HG03342 (cell line): ENCODE data around the gene ACSF3.
"Not testable (repeated sequence)": the region's sequence is repeated elsewhere in the genome, so short reads cannot be mapped to it uniquely, and the experiment has no call there.

Experiments
- ATAC-seq: cut with Tn5 transposase; IDR thresholded peaks from one replicate; pipeline ENCODE4 v1.9.1; 2021; ENCODE audit warnings: mild to moderate bottlenecking, moderate library complexity; ENCODE audit not compliant: unreplicated experiment

ACSF3 gene

DNA sequence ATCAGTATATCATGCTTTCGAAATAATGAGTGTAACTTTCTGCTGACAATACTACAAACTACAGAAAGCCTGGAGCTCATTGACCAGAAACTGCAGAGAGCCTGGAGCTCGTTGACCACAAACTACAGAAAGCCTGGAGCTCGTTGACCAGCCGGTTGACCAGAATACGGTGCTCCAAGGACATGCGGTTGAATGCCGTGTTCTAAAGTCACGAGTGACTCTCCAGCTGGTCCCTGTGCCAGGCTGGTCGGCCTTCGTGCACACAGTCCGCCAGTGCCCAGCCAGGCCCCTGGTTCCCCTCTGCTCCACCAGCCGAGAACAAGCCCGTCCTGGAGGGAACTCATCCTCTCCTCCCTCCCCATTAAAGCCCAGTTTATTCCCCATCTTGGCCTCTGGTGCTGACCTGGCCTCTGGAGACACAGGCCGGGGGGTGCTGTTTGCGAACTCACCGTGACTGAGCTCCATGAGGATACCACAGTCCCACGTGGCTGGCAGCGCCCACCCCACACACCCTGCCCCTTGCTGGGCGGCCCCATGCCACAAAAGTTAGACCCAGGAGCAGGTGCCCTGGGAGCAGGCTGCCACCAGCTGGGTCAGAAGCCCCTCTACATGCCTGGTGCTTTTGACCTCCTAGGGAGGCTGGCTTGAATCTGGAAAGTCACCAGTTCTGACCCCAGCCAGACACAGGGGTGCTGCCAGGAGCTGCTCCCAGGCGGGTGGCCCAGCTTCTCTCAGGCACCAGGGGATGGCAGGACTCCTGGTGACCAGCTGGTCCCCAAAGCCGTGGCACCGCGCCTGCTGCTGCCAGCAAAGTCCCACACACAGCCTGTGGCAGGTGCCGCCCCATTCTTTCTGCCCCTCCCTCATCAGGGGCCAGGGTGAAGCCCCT is 62.4 kb downstream of the ACSF3 start:
- no peak for ATAC-seq

DNA sequence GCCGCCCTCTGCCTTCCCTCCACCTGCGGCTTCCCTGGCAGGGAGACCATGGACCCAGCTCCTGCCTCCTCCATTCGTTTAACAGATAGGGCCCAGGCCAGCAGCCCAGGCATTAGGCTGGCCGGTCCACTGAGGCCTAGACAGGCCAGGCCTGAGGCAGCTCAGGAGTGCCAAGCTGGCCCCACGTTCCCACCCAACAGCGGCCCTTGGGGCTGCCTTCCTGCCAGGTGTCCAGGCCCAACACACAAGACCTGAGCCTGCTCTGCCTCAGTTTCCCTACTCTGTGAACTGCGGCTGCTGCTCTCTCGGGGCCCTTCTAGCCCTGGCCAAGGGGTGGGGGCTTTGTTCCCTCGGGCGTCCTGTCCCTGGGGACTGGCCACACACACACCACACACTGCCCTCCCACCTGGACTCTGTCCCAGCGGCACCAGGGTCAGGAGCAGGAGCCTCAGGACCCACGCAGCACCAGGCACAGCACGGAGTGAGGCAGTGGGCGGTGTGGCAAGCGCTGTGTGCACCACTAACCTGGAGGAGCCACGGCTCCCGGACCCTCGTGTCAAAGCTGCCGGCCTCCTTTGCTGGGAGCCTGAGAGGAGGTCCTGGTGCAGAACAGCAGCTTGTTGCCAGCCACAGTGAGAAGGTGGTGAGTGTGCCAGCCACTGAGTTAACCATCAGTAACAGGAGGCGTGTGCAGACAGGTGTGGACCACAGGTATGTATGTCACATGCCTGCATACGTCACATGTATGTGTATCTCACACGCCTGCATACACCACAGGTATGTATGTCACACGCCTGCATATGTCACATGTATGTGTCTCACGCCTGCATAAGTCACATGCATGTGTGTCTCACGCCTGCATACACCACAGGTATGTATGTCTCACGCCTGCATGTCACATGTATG is 63.3 kb downstream of the ACSF3 start:
- ATAC-seq, result no peak

DNA sequence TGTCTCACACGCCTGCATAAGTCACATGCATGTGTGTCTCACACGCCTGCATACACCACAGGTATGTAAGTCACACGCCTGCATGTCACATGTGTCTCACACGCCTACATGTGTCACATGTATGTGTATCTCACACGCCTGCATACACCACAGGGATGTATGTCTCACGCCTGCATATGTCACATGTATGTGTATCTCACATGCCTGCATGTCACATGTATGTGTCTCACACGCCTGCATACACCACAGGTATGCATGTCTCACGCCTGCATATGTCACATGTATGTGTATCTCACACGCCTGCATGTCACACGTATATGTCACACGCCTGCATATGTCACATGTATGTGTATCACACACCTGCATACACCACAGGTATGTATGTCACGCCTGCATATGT is 64.1 kb downstream of the ACSF3 start:
- no peak for ATAC-seq

DNA sequence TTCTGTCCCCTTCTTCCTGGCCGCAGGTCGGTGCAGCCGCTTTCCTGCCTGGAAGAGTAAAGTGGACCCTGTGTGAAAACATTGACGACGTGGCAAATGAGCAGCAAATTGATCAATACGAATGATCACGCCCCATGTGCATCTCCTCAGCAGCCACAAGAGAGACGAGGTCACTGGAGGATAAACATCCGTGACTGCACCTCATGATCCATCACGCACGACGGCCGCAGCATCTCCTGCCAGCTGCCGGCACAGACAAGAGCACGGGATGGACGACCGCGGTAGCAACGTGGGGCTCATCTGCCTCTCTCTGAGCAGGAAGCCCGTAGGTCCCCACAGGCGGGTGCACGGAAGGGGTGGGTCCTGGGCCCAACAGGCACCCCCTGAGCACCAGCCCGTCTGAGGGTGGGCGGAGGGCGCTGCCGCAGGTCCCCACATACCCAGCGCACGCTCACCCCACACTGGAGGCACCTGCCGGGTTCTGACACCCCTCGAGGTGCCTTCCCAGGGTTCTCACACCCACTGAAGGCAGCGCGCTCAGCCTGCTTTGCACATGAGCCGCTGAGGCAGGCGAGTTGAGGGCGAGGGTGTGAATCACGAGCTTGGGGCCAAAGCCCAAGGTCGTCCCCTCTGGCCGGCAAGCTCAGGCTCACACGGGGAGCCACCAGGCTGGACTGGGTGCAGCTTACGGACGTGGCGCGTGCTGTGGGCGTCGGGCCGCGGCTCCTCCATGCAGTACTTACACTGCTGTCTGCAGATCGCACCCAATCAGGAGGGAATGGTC is 65.6 kb downstream of the ACSF3 start:
- no peak for ATAC-seq

DNA sequence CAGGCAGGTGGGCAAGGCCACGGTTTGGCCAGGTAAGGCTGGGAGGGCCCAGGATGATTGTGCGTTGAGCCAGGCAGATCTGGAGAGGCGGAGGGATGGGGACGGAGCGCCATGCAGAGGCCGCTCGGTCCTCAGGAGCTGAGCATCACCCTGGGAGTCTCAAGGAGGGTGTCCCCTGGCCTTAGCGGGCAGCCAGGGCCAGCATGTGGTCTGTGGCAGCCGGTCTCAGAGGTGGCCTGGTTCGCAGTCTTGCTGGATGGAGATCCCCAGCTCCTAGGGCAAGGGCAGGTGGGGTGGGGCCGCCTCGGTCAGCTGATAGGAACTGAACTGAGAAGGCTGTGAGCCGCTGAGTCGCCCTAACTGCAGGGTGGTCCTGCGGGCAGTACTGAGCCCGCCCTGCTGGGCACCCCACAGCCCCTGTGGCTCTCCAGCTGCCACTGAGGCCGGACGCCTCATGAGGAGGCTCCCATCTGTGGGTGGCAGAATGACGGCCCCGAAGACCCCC is 66.2 kb downstream of the ACSF3 start:
- no peak for ATAC-seq

DNA sequence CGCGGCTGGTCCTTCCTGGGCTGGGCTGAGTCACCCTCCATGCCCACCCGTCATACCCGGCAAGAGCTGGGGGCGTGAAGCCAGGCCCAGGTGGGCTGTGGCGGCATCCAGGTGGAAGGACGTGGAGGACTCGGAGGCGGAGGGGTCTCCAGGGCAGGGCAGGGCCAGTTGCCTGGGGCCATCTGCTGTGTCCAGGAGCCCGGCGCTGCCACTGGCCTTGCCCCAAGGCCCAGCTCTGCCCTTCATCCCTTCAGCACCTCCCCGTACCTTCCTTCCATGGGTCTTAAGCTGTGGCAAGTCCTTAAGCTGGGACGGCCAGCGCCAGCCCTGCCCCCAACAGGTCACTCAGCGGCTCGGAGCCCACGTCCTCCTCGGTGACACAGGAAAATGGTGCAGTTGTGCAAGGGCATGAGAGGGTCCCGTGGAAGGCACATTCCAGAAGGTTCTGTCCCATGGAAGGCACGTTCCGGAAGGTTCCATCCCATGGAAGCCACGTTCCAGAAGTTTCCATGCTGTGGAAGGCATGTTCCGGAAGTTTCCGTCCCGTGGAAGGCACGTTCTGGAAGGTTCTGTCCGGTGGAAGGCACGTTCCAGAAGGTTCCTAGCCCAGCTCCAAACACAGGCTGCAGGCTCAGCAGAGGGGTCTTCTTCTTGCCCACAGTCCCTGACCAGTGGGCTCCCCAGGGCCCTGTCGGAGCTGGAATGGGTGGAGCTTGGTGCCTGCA is 67.5 kb downstream of the ACSF3 start:
- no peak for ATAC-seq

DNA sequence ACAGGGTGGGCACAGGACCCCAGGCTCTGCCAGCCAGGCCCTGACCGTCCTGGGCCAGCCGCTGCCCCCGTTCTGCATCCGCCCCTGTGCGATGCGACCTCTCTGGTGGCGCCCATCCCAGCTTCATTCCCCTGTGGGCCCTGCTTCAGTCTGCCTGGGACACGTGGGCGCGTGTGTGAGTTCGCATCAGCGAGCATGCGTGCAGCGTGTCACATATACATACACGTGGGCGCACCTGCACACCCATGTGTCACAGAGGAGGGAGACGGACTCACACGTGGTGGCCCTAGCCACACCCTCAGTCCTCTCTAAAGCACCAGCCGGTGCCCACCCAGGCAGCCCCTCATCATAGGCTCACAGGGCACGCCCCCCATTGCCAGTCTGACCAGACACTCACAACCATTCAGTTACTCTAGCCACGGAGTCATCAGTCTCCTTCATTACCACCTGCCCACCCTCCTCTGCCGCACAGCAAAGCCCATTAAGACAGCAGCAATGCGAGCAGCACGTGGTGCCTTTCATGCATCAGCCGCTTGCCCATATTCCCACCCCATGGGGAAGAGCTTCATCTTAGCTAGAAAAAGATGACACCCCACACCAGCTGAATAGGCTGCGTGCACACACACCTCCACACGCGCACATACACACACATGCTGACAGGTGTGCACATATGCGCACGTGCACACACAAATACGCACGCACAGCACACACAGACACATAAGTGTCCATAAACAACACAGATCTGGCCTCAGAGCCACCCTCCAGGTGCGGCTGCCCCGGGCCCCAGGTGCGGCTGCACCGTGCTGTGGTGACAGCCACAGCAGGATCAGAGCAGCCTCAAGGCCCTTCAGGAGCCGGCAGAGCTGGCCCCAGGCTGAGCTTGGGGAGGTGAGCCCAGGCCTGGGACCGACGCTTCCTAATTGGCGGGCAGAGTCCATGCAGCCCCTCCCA is 68.4 kb downstream of the ACSF3 start:
- no peak for ATAC-seq

DNA sequence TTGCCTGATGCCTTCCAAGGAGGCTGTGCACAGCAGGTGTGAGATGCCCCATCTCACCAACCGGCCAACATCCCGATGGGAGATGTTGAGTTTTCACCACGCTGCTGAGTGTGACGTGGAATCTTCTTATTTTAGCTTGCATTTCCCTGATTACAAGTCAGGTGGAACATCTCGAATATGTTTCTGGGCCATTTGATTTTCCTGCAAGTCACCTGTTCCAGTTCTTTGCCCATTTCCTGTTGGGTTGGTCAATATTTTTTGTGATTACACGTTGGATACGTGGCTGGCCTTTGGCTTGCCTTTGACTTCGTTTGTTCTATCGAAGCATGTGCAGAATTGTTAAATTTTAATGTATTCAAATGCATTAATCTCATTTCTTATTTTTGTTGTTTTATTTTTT is 69.6 kb downstream of the ACSF3 start:
- no peak for ATAC-seq

DNA sequence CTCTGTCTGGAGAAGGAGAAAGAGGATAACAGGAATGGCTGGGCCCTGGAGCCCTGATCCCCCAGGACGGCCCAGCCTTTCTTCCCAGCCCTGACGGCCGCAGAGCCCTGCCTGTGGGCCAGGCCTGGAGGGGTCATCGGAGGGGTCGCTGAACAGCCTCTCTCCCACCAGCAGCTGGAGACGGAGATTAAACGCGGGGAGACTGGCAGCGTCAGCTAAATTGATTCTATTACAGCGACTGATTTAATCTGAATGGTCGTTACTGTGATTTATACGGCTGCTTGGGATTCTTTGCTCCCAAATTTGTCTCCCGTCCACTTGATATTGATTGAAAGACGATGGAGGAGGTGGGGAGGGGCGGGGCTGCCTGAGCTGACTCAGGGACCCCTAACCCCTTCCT is 70.8 kb downstream of the ACSF3 start:
- no peak for ATAC-seq

DNA sequence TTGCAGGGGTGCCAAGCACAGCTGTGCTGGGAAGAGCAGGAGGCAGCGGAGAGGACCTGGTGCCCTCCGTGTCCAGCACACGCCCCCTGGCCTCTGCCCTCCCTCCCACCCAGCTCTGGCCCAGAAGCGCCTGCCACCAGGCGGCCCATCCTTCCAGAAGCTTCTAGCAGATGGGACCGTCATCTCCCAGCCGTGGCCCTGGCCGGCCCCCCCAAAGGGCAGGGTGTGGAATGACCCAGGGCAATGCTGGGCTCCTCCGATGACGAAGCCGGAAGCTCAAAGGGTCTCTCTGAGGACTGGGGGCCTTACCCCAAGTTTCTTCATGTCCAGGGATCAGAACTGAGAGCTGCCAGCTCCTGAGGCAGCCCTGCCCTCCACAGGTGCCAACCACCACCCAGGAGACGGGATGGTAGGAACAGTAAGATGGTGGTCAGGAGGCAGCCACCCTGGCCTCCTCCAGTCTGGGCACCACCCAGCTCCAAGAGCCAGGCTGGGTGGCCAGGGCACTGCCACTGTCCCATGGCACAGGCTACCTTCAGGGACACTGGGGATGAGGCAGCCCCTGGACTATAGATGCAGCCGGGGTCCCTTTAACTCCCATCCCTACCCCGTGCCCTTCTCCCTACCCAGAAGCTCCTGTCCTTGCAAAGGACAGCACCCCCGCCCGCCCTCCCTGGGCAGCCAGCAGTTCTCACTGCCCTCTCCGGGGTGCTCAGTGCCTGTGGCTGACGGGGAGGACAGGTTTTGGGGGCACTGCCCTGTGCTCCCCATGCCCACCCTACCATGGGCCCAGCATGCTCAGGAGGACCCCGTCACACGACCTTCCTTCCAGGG is 71.4 kb downstream of the ACSF3 start:
- no peak for ATAC-seq

DNA sequence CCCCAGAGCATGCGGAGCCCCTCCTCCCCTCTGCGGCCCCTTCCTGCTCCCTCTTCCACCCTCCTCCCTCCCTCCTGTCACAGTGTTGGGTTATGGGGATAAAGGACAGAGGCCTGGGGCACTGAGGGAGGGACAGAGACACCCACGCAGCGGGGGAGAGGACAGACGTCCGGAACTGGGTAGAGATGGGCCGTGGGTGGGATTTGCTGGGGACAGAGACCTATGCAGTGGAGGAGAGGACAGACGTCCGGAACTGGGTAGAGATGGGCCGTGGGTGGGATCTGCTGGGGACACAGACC is 72.0 kb downstream of the ACSF3 start:
- not testable (repeated sequence) for ATAC-seq

DNA sequence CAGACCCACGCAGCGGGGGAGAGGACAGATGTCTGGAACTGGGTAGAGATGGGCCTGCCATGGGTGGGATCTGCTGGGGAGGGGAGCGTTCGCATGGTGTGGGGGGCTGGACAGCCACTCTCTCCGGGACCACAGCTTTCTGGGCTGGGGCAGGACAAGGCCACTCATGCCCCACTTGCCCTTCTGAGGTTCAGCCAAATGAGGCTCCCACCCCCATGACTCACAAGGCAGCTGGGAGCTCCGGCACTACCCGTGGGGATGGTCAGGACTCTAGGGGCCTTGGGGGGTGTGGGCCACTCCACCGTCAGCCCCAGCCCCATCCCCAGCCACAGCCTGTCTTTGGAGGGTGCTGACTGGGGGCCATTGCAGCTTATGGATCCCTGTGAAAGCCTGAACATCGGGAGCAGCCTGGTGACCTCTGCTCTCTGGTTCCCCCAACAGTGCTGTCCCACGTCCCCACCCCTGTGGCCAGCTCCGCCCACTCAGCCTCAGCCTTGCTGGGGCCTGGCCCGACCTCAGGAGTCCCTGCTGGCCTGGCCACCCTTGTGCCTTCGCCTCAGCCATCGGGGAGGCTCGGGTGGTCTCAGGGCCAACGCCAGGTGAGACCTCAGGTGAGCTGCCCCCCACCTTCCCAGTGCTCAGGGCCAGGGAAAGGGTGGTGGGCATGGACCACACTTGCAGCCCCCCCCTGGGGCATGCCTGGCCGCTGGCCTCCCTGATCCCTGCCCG is 73.2 kb downstream of the ACSF3 start:
- ATAC-seq, result no peak

DNA sequence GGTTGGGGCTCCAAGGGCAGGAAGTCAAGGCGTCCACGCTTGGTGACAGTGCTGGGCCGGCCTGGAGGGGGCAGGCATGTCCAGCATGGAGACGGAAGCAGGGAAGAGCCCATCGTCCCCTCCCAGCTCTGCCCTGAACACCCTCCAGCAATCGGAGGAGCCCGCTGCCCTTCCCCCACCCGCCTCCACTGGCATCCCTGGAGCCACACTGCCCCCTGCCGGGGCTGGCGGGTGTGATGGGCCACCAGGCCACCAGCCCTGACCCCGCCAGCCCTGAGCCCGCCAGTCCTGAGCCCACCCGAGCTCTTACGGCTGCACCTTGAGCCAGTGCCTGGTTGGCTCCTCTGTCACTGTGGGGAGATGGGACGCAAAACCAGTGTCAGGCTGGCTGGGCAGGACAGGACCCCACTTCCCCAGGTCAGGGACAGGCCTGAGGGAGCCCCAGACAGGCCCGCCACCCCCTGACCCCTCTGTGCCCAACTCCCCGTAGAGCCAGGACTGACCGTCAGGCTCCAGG is 73.8 kb downstream of the ACSF3 start:
- ATAC-seq, result no peak

DNA sequence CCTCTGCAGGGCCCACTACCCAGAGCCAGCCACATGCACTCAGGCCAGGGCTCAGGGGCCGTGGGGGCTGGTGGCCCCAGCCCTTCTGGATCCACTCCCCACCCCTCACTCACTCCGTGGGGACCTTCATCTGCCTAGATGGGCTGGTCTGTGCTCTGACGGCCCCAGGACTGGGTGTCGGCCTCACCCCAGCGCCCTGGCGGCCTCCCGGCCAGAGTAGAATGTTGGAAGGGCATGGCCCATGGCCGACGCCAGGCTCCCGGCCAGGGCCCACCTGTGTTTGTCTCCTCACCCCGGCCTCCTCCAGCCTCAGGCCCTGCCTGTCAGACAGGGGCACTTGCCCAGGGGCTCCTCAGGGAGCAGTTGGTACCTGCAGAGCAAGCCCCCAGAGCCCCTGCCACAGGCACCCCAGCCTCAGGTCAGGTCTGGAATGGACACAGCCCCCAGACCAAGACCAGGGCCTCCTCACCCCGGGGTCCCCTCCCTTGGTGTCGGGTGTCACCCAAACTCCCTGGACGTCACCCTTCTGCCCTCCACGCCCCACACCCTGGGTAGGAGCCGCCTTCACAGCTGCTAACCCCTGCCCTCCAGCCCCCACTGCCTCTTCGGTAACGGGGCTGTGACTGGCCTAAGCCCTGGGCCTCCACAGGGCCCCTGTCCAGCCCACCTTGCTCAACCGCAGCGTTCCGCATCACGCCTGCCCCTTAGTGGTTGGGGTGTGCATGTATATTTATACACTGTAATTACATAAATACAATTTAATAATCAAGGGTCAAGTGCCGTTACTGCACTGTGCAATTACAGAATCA is 74.9 kb downstream of the ACSF3 start:
- ATAC-seq, result no peak

DNA sequence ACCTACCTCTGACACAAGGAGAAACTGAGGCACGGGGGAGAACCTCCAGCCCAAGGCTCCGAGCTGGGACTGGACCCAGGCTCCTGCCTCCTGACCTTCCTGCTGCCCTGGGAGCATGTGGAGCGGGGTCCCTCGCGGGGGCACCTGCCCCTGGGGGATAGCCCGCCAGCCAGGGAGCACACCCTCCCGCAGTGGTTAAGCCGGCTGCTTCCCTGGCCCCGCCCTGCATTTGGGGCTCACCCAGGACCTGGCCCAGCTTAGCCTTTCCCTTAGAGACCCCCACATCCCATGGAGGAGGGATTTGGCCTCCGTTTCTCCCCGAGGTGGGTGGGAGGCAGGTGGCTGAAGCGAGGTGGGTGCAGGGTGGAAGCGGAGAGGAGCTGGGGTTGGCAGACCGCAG is 76.1 kb downstream of the ACSF3 start:
- ATAC-seq, result no peak

DNA sequence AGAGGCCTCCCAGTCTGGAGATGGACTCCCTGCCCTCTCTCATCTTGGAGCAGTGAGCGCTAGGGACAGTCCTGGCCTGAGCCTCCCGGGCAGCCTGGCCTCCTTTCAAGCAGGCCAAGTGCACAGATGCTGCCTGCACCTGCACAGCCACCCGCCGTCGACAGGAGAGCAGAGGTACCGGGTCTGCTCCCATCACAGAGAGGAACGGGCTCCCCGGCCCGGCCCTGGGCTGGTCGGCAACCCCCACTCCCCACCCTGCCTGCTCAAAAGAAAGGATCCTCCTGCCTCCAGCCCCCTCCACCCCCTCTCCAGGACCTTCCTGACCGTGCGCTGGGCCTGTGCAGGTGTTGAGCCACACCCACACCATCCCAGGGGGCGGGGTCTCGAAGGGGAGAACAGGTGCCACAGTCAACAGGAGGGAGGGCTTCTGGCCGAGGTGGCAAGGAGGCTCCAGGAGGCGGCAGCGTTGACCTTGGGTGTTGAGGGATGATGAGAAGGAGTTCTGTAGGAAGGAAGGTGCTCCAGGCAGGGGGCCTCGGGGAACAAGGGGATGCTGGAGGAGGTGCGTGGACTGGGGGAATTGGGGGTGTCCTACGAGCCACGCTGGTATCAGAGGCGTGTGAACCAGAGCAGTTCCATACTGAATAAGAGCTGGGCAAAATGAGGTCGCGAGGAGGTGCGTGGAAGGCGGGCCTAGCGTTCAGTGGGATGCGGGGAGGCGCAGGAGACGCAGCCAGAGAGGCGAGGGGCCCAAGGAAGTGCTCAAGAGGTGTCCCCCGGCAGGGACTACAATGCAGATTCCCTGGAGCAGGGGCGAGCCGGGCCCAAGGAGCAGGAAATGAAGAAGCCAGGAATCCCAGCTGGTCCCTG is 76.9 kb downstream of the ACSF3 start:
- ATAC-seq, result no peak
